Neural cell (in vitro differentiated cells): ENCODE data around the gene MIAT. TPM values are rescaled to one million over a fixed set of nuclear protein-coding genes. Genes with fewer than 3 reads are reported as not detected.

ENCODE experiments used
- H2AFZ ChIP-seq: fragments of 200-600, 300-800 bp; sonication (generic), shearing (Covaris generic); 2 replicates; pipeline ENCODE4 v1.6.0; 2014; ENCODE audit warnings: low read depth, mild to moderate bottlenecking, antibody characterized with exemption, low read length, moderate library complexity
- H3F3A ChIP-seq: fragments of 200-600 bp; shearing (Covaris generic); 2 replicates; pipeline ENCODE4 v1.6.1; 2016; ENCODE audit warnings: mild to moderate bottlenecking, moderate library complexity, mixed read lengths, antibody characterized with exemption, low read length; ENCODE audit not compliant: insufficient read depth, poor library complexity, severe bottlenecking
- H3K27ac ChIP-seq: fragments of 200-600, 300-800 bp; sonication (generic), shearing (Covaris generic); 2 replicates; pipeline ENCODE4 v1.5.1; 2014; ENCODE audit warnings: mild to moderate bottlenecking, low read length, moderate library complexity
- H3K27me3 ChIP-seq: fragments of 300-800, 200-600 bp; sonication (generic), shearing (Covaris generic); 2 replicates; pipeline ENCODE4 v1.6.0; 2014; ENCODE audit warnings: mild to moderate bottlenecking, low read depth, low read length, moderate library complexity; ENCODE audit not compliant: insufficient read depth
- H3K36me3 ChIP-seq: fragments of 300-800, 200-600 bp; sonication (generic), shearing (Covaris generic); 2 replicates; pipeline ENCODE4 v1.5.1; 2014; ENCODE audit warnings: mild to moderate bottlenecking, antibody characterized with exemption, low read length, moderate library complexity; ENCODE audit not compliant: insufficient read depth
- H3K4me2 ChIP-seq: fragments of 300-800, 200-600 bp; sonication (generic), shearing (Covaris generic); 2 replicates; pipeline ENCODE4 v1.6.0; 2014; ENCODE audit warnings: mild to moderate bottlenecking, low read length
- H3K4me3 ChIP-seq: fragments of 300-800, 200-600 bp; sonication (generic), shearing (Covaris generic); 2 replicates; pipeline ENCODE4 v1.5.1; 2014; ENCODE audit warnings: mild to moderate bottlenecking, low read length, moderate library complexity
- H3K79me2 ChIP-seq: fragments of 200-600 bp; shearing (Covaris generic); replicated peaks from 2 replicates; pipeline ENCODE4 v1.6.0; 2014; ENCODE audit warnings: mild to moderate bottlenecking, low read length, moderate library complexity; ENCODE audit not compliant: insufficient read depth
- H3K9ac ChIP-seq: fragments of 300-800, 200-600 bp; sonication (generic), shearing (Covaris generic); 2 replicates; pipeline ENCODE4 v1.6.1; 2016; ENCODE audit warnings: mild to moderate bottlenecking, low read length, mixed read lengths
- H3K9me2 ChIP-seq: fragments of 200-600 bp; shearing (Covaris generic); 2 replicates; pipeline ENCODE4 v1.6.1; 2016; ENCODE audit warnings: mild to moderate bottlenecking, low read length, mixed read lengths; ENCODE audit not compliant: insufficient read depth
- H3K9me3 ChIP-seq: fragments of 200-600, 300-800 bp; sonication (generic), shearing (Covaris generic); 2 replicates; pipeline ENCODE4 v1.6.1; 2016; ENCODE audit warnings: mild to moderate bottlenecking, mixed run types, low read length, moderate library complexity, mixed read lengths
- H4K20me1 ChIP-seq: fragments of 200-600 bp; shearing (Covaris generic); 2 replicates; pipeline ENCODE4 v1.6.1; 2016; ENCODE audit warnings: mild to moderate bottlenecking, mixed run types; ENCODE audit not compliant: insufficient read depth
- EP300 ChIP-seq: fragments of 450-650 bp; conservative IDR thresholded peaks from 2 replicates; pipeline ENCODE4 v1.6.1; 2014; ENCODE audit warnings: antibody characterized with exemption, mild to moderate bottlenecking, moderate library complexity; ENCODE audit not compliant: poor library complexity, severe bottlenecking
- EZH2 ChIP-seq: fragments of 200-600, 300-800 bp; shearing (Covaris generic), sonication (generic); IDR thresholded peaks from 2 replicates; pipeline ENCODE4 v1.6.1; 2014; ENCODE audit warnings: antibody characterized with exemption, low read length, borderline replicate concordance, mild to moderate bottlenecking; ENCODE audit not compliant: insufficient read depth, poor library complexity, severe bottlenecking
- MXI1 ChIP-seq: fragments of 450-650 bp; conservative IDR thresholded peaks from 2 replicates; pipeline ENCODE4 v1.6.1; 2014; ENCODE audit warnings: antibody characterized with exemption, mild to moderate bottlenecking; ENCODE audit not compliant: poor library complexity, severe bottlenecking
- POLR2AphosphoS5 ChIP-seq: IDR thresholded peaks from 2 replicates; pipeline ENCODE4 v1.6.1; 2012
- RAD21 ChIP-seq: fragments of 450-650 bp; conservative IDR thresholded peaks from 2 replicates; pipeline ENCODE4 v1.6.1; 2014; ENCODE audit warnings: antibody characterized with exemption, mild to moderate bottlenecking, moderate library complexity
- SMC3 ChIP-seq: fragments of 450-650 bp; conservative IDR thresholded peaks from 2 replicates; pipeline ENCODE4 v1.6.1; 2014; ENCODE audit warnings: antibody characterized with exemption, mild to moderate bottlenecking, moderate library complexity; ENCODE audit not compliant: poor library complexity
- TAF1 ChIP-seq: IDR thresholded peaks from 2 replicates; pipeline ENCODE4 v1.6.1; 2012; ENCODE audit warnings: low read depth
- polyA plus RNA-seq: library from polyadenylated mRNA; depleted of rRNA; stranded (reverse); fragments of >200 nt; gene quantifications from 2 replicates; pipeline ENCODE4 v1.2.3, GENCODE V29; 2014
- TF ChIP-seq, protein P1 (sequence below): IDR thresholded peaks from 2 replicates; pipeline ENCODE4 v1.6.1; 2012; ENCODE audit warnings: borderline replicate concordance
- TF ChIP-seq, protein P2 (sequence below): fragments of 450-650 bp; IDR thresholded peaks from 2 replicates; pipeline ENCODE4 v1.5.1; 2014; ENCODE audit warnings: antibody characterized with exemption, mild to moderate bottlenecking, moderate library complexity; ENCODE audit not compliant: poor library complexity, severe bottlenecking

MIAT gene
- polyA plus RNA-seq, 1 donor from 2014 or later, result 529 TPM

DNA sequence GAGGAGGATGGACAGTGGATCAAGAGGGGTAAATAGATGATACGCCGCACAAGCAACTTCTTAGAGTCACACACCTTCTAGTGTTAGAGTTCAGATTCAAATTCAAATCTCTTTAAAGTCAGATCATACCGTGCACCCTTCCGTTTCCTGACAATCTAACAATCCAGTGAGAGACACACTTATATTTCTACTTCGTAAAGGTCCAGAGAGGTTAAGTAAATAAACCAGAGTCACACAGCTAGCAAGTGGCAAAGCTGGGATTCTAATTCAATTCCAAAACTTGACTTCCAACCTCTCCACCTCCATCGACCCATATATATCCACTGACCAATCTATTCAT, 34.0 kb downstream of the MIAT start:
- no peak overlapping the region for H2AFZ ChIP-seq
- no peak overlapping the region for H3K4me3 ChIP-seq
- no peaks in the 10 kb centered on the region for H4K20me1 ChIP-seq
- H3K9me3 ChIP-seq, result no peaks in the 10 kb centered on the region
- H3K27me3 ChIP-seq, result peaks cover 4% of the 10 kb centered on the region
- H3K79me2 ChIP-seq, result no peaks in the 10 kb centered on the region
- no peak overlapping the region for H3K9ac ChIP-seq
- no peaks in the 10 kb centered on the region for H3F3A ChIP-seq
- TF ChIP-seq TAF1, result no peak
- TF ChIP-seq EP300, result no peak
- TF ChIP-seq POLR2AphosphoS5, result no peak
- no peak for TF ChIP-seq EZH2
- TF ChIP-seq SMC3, result no peak
- no peak for TF ChIP-seq MXI1
- TF ChIP-seq, protein P1, sequence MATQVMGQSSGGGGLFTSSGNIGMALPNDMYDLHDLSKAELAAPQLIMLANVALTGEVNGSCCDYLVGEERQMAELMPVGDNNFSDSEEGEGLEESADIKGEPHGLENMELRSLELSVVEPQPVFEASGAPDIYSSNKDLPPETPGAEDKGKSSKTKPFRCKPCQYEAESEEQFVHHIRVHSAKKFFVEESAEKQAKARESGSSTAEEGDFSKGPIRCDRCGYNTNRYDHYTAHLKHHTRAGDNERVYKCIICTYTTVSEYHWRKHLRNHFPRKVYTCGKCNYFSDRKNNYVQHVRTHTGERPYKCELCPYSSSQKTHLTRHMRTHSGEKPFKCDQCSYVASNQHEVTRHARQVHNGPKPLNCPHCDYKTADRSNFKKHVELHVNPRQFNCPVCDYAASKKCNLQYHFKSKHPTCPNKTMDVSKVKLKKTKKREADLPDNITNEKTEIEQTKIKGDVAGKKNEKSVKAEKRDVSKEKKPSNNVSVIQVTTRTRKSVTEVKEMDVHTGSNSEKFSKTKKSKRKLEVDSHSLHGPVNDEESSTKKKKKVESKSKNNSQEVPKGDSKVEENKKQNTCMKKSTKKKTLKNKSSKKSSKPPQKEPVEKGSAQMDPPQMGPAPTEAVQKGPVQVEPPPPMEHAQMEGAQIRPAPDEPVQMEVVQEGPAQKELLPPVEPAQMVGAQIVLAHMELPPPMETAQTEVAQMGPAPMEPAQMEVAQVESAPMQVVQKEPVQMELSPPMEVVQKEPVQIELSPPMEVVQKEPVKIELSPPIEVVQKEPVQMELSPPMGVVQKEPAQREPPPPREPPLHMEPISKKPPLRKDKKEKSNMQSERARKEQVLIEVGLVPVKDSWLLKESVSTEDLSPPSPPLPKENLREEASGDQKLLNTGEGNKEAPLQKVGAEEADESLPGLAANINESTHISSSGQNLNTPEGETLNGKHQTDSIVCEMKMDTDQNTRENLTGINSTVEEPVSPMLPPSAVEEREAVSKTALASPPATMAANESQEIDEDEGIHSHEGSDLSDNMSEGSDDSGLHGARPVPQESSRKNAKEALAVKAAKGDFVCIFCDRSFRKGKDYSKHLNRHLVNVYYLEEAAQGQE, result no peak
- TF ChIP-seq RAD21, result no peak
- TF ChIP-seq, protein P2, sequence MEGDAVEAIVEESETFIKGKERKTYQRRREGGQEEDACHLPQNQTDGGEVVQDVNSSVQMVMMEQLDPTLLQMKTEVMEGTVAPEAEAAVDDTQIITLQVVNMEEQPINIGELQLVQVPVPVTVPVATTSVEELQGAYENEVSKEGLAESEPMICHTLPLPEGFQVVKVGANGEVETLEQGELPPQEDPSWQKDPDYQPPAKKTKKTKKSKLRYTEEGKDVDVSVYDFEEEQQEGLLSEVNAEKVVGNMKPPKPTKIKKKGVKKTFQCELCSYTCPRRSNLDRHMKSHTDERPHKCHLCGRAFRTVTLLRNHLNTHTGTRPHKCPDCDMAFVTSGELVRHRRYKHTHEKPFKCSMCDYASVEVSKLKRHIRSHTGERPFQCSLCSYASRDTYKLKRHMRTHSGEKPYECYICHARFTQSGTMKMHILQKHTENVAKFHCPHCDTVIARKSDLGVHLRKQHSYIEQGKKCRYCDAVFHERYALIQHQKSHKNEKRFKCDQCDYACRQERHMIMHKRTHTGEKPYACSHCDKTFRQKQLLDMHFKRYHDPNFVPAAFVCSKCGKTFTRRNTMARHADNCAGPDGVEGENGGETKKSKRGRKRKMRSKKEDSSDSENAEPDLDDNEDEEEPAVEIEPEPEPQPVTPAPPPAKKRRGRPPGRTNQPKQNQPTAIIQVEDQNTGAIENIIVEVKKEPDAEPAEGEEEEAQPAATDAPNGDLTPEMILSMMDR, result no peak
- no peak overlapping the region for H3K27ac ChIP-seq
- no peaks in the 10 kb centered on the region for H3K36me3 ChIP-seq
- H3K4me2 ChIP-seq, result no peak overlapping the region
- no peaks in the 10 kb centered on the region for H3K9me2 ChIP-seq

DNA sequence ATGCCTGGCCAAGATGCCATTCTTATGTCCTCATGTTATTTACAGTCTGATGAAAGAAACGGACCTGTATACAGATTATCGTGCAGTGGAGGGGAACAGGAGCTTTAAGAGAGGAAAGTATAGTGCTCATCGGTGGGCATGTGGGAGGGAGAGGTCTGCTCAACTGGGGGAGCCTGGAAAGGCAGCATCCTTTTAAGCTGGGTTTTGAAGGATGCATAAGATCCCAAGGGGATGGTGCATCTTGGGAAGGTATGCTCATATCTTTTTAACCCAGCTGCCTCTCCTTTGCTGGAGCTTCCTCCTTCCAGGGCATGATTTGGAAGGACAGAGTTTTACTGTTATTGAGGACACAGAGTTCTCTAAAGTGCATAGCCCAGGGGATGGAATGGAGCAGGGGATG, 34.8 kb downstream of the MIAT start:
- no peaks in the 10 kb centered on the region for H3K9me2 ChIP-seq
- no peak overlapping the region for H3K4me3 ChIP-seq
- H3K9ac ChIP-seq, result no peak overlapping the region
- no peak overlapping the region for H3K4me2 ChIP-seq
- TF ChIP-seq, protein P1, result no peak
- TF ChIP-seq TAF1, result no peak
- no peak for TF ChIP-seq EZH2
- H3F3A ChIP-seq, result no peaks in the 10 kb centered on the region
- no peak overlapping the region for H2AFZ ChIP-seq
- peaks cover 4% of the 10 kb centered on the region for H3K27me3 ChIP-seq
- no peaks in the 10 kb centered on the region for H3K36me3 ChIP-seq
- H3K27ac ChIP-seq, result no peak overlapping the region
- no peaks in the 10 kb centered on the region for H3K79me2 ChIP-seq
- no peaks in the 10 kb centered on the region for H4K20me1 ChIP-seq
- no peaks in the 10 kb centered on the region for H3K9me3 ChIP-seq
